GM10266 (cell line): ENCODE data around the gene MPV17L.
"Not testable (repeated sequence)": the region's sequence is repeated elsewhere in the genome, so short reads cannot be mapped to it uniquely, and the experiment has no call there.

Experiments used
- DNase-seq: peaks from one replicate; pipeline ENCODE4 v3.0.0; 2012; ENCODE audit errors: extremely low spot score
- TF ChIP-seq, protein P1 (sequence below): IDR thresholded peaks from 2 replicates; pipeline ENCODE4 v1.5.1; 2012; ENCODE audit warnings: mild to moderate bottlenecking, low read depth; ENCODE audit not compliant: control insufficient read depth, insufficient read depth; ENCODE audit errors: missing control alignments

The MPV17L gene

GRCh38 chr16:15443753-15444152, 48.2 kb downstream of the MPV17L start:
- no peak for DNase-seq
- TF ChIP-seq, protein P1, sequence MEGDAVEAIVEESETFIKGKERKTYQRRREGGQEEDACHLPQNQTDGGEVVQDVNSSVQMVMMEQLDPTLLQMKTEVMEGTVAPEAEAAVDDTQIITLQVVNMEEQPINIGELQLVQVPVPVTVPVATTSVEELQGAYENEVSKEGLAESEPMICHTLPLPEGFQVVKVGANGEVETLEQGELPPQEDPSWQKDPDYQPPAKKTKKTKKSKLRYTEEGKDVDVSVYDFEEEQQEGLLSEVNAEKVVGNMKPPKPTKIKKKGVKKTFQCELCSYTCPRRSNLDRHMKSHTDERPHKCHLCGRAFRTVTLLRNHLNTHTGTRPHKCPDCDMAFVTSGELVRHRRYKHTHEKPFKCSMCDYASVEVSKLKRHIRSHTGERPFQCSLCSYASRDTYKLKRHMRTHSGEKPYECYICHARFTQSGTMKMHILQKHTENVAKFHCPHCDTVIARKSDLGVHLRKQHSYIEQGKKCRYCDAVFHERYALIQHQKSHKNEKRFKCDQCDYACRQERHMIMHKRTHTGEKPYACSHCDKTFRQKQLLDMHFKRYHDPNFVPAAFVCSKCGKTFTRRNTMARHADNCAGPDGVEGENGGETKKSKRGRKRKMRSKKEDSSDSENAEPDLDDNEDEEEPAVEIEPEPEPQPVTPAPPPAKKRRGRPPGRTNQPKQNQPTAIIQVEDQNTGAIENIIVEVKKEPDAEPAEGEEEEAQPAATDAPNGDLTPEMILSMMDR: no peak

DNA sequence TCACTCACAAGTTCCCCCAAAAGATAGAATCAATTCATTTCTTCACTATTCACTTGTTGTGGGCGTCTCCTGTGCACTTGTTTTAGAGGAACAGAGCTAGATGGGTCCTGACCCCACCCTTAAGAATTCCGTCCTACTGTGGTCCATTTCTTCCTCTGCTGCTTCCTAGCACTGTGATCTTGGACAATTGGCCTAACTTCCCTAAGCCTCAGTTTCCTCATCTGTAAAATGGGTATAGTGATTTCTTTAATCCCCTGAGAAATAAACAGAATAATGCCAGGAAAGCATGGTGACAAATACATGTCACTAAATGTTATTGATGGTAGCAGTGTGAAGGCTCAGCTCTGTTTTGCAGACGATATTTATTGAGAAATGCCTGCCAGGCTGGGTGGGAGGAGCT, 48.7 kb downstream of the MPV17L start:
- TF ChIP-seq, protein P1: no peak
- no peak for DNase-seq

GRCh38 chr16:15445450-15445849, 49.9 kb downstream of the MPV17L start:
- TF ChIP-seq, protein P1: no peak
- no peak for DNase-seq

- TF ChIP-seq, protein P1: no peak
- DNase-seq: no peak
Observed at GRCh38 chr16:15446901-15447300, 51.3 kb downstream of the MPV17L start.

DNA sequence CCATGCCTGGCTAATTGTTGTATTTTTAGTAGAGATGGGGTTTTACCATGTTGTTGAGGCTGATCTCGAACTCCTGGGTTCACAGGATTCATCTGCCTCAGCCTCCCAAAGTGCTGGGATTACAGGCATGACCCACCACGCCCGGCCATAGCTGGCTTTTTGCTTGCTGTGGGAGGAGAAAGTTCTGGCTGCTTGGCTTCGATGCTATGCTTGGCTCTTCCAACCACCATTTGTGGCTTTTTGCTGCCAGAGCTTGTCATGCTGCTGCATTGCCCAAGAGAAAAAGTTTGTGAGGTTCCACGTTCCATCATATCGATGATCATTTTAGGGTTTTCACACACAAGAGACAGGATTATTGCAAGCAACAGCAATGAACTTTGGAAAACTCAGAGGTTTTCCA, 55.1 kb downstream of the MPV17L start:
- TF ChIP-seq, protein P1: no peak
- no peak for DNase-seq

- TF ChIP-seq, protein P1: no peak
- no peak for DNase-seq
Observed at GRCh38 chr16:15451098-15451731, 55.7 kb downstream of the MPV17L start.

DNA sequence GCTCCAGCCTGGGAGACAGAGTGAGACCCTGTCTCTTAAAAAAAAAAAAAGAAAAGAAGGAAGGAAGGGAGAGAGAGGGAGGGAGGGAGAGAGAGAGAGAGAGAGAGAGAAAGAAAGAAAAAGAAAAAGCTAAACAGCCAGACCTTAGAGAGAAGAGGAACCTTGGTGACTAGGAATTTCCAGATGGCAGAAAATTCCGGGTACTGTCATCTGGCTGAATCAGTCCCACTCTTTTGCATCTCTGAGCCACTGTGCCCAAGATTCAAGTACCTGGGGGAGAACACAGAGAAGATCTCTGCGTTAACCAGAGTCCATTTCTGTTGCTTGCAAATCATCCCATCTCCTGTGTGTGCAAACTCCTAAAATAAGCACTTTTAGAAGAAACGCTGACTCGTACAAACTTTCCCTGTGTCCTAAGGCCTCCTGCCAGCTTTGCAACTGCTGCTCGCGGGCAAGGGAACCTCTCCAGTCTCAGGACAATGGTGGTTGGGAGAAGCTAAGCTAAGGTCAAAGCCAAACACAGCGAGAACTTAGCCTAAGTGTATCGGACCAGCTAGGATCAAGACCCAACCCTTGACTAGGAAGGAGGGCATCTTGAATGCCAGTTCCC, 56.8 kb downstream of the MPV17L start:
- no peak for DNase-seq
- TF ChIP-seq, protein P1: no peak

DNA sequence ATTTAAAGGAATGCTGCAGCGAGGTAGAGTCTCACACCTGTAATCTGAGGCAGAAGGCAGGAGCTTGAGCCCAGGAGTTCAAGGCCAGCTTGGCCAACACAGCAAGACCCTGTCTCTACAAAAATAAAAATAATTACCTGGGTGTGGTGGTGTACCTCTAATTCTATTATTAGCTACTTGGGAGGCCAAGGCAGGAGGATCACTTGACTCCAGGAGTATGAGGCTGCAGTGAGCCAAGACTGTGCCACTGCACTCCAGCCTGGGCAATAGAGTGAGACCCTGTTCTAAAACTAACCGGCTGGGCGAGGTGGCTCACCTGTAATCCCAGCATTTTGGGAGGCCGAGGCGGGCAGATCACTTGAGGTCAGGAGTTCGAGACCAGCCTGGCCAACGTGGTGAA, 57.7 kb downstream of the MPV17L start:
- DNase-seq: not testable (repeated sequence)

DNA sequence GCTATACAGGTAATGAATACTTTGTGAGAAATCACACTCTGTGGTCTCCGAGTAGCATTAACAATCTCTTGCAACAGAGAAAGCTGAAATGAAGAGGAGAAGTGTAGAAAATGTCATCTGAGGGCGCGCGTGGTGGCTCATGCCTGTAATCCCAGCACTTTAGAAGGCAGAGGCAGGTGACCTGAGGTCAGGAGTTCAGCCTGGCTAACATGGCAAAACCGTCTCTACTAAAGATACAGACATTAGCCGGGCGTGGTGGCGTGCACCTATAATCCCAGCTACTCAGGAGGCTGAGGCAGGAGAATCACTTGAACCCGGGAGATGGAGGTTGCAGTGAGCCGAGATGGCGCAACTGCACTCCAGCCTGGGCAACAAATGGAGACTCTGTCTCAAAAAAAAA, 59.4 kb downstream of the MPV17L start:
- not testable (repeated sequence) for DNase-seq
